Adipocyte (in vitro differentiated cells): ENCODE measurements around the gene SCN1A.

ENCODE experiments used
- DNase-seq: peaks from one replicate; pipeline ENCODE4 v3.0.0-alpha.2; 2015; ENCODE audit warnings: low read depth
- H3K27me3 ChIP-seq: replicated peaks from 2 replicates; pipeline ENCODE4 v1.7.0; 2013; ENCODE audit warnings: mild to moderate bottlenecking, low read length, moderate library complexity; ENCODE audit not compliant: control insufficient read depth, insufficient read depth
- H3K36me3 ChIP-seq: 2 replicates; pipeline ENCODE4 v1.7.0; 2013; ENCODE audit warnings: low read length, mild to moderate bottlenecking, moderate library complexity; ENCODE audit not compliant: control insufficient read depth, insufficient read depth, severe bottlenecking
- H3K4me1 ChIP-seq: 2 replicates; pipeline ENCODE4 v1.7.0; 2013; ENCODE audit warnings: mild to moderate bottlenecking, low read length, moderate library complexity; ENCODE audit not compliant: control insufficient read depth, insufficient read depth
- H3K4me3 ChIP-seq: 2 replicates; pipeline ENCODE4 v1.7.0; 2013; ENCODE audit warnings: mild to moderate bottlenecking, low read length, moderate library complexity
- H3K9ac ChIP-seq: 2 replicates; pipeline ENCODE4 v1.7.0; 2013; ENCODE audit warnings: mild to moderate bottlenecking, low read length, moderate library complexity
- H3K9me3 ChIP-seq: 2 replicates; pipeline ENCODE4 v1.7.0; 2013; ENCODE audit warnings: mild to moderate bottlenecking, low read length, moderate library complexity; ENCODE audit not compliant: control insufficient read depth

The SCN1A gene

GRCh38 chr2:165970663-165971062 is 157.2 kb downstream of the SCN1A start:
- Histone ChIP-seq H3K4me1 (no peaks in the 10 kb centered on the region), H3K27me3 (peaks cover 5% of the 10 kb centered on the region), H3K4me3 (no peak overlapping the region), H3K36me3 (no peaks in the 10 kb centered on the region), H3K9me3 (no peaks in the 10 kb centered on the region), H3K9ac (no peak overlapping the region)
- DNase-seq, result no peak

GRCh38 chr2:165969227-165969626 is 158.6 kb downstream of the SCN1A start:
- H3K4me1 ChIP-seq, result no peaks in the 10 kb centered on the region
- H3K9ac ChIP-seq, result no peak overlapping the region
- H3K4me3 ChIP-seq, result no peak overlapping the region

GRCh38 chr2:165967746-165968145 is 160.1 kb downstream of the SCN1A start:
- no peaks in the 10 kb centered on the region for H3K9me3 ChIP-seq
- no peak overlapping the region for H3K9ac ChIP-seq
- peaks cover 5% of the 10 kb centered on the region for H3K27me3 ChIP-seq
- no peak for DNase-seq
- H3K4me1 ChIP-seq, result no peaks in the 10 kb centered on the region
- no peak overlapping the region for H3K4me3 ChIP-seq
- no peaks in the 10 kb centered on the region for H3K36me3 ChIP-seq

More at GRCh38 chr2:165969227-165969626, 158.6 kb downstream of the SCN1A start:
- Histone ChIP-seq H3K27me3 (peaks cover 5% of the 10 kb centered on the region), H3K36me3 (no peaks in the 10 kb centered on the region), H3K9me3 (no peaks in the 10 kb centered on the region)
- peak; percentile 9 for DNase-seq

- DNase-seq, result no peak
- no peak overlapping the region for H3K4me3 ChIP-seq
- H3K9me3 ChIP-seq, result no peaks in the 10 kb centered on the region
- H3K27me3 ChIP-seq, result no peaks in the 10 kb centered on the region
- H3K9ac ChIP-seq, result no peak overlapping the region
- no peaks in the 10 kb centered on the region for H3K4me1 ChIP-seq
- no peaks in the 10 kb centered on the region for H3K36me3 ChIP-seq
These were observed 166.0 kb downstream of the SCN1A start for GRCh38 chr2:165961818-165962217.

GRCh38 chr2:165959371-165959770 is 168.4 kb downstream of the SCN1A start:
- Histone ChIP-seq H3K4me3 (no peak overlapping the region), H3K27me3 (no peaks in the 10 kb centered on the region), H3K9ac (no peak overlapping the region), H3K4me1 (peaks cover 6% of the 10 kb centered on the region), H3K9me3 (no peaks in the 10 kb centered on the region), H3K36me3 (no peaks in the 10 kb centered on the region)
- no peak for DNase-seq

- H3K9ac ChIP-seq, result no peak overlapping the region
- H3K4me1 ChIP-seq, result peaks cover 9% of the 10 kb centered on the region
- H3K9me3 ChIP-seq, result no peaks in the 10 kb centered on the region
- DNase-seq, result no peak
- no peaks in the 10 kb centered on the region for H3K27me3 ChIP-seq
- no peak overlapping the region for H3K4me3 ChIP-seq
- no peaks in the 10 kb centered on the region for H3K36me3 ChIP-seq
These were observed 169.4 kb downstream of the SCN1A start for GRCh38 chr2:165958313-165958960.

- Histone ChIP-seq H3K4me1 (peaks cover 16% of the 10 kb centered on the region), H3K9me3 (no peaks in the 10 kb centered on the region), H3K36me3 (no peaks in the 10 kb centered on the region), H3K9ac (no peak overlapping the region), H3K4me3 (no peak overlapping the region), H3K27me3 (no peaks in the 10 kb centered on the region)
- DNase-seq, result no peak
These were observed 170.7 kb downstream of the SCN1A start for GRCh38 chr2:165957030-165957675.

GRCh38 chr2:165953655-165954606 is 173.9 kb downstream of the SCN1A start, which contains the start of gene TTC21B:
Gene TTC21B (minus strand): TSS chr2:165953776. CDS start chr2:165953705, 71 bp downstream.
- peaks cover 4% of the 10 kb centered on the region for H3K36me3 ChIP-seq
- H3K4me1 ChIP-seq, result peaks cover 17% of the 10 kb centered on the region
- H3K9me3 ChIP-seq, result no peaks in the 10 kb centered on the region
- peak within 1 kb of the TSS; percentile 94 for H3K9ac ChIP-seq
- peak within 1 kb of the TSS; percentile 97 for H3K4me3 ChIP-seq
- no peaks in the 10 kb centered on the region for H3K27me3 ChIP-seq
- DNase-seq, result peak; percentile 97

GRCh38 chr2:165953306-165953654 is 174.5 kb downstream of the SCN1A start:
- H3K4me1 ChIP-seq, result peaks cover 17% of the 10 kb centered on the region
- no peaks in the 10 kb centered on the region for H3K27me3 ChIP-seq
- DNase-seq, result no peak
- peaks cover 10% of the 10 kb centered on the region for H3K36me3 ChIP-seq
- H3K4me3 ChIP-seq, result peak overlapping the region; percentile 97
- no peaks in the 10 kb centered on the region for H3K9me3 ChIP-seq
- peak overlapping the region; percentile 94 for H3K9ac ChIP-seq

GRCh38 chr2:165952741-165953211 is 175.0 kb downstream of the SCN1A start:
- H3K4me1 ChIP-seq, result peaks cover 17% of the 10 kb centered on the region
- H3K4me3 ChIP-seq, result peak overlapping the region; percentile 97
- peak; percentile 37 for DNase-seq
- no peaks in the 10 kb centered on the region for H3K9me3 ChIP-seq
- H3K36me3 ChIP-seq, result peaks cover 15% of the 10 kb centered on the region
- H3K27me3 ChIP-seq, result no peaks in the 10 kb centered on the region
- peak overlapping the region; percentile 94 for H3K9ac ChIP-seq

- H3K27me3 ChIP-seq, result no peaks in the 10 kb centered on the region
- peaks cover 17% of the 10 kb centered on the region for H3K4me1 ChIP-seq
- peak overlapping the region; percentile 97 for H3K4me3 ChIP-seq
- DNase-seq, result no peak
- no peak overlapping the region for H3K9ac ChIP-seq
- no peaks in the 10 kb centered on the region for H3K9me3 ChIP-seq
- peaks cover 20% of the 10 kb centered on the region for H3K36me3 ChIP-seq
These were observed 175.7 kb downstream of the SCN1A start for GRCh38 chr2:165952085-165952484.
